ENCODE data around the gene SLC15A5.

GRCh38 chr12:16165506-16165905 lies 112.0 kb downstream of the SLC15A5 start:
- TF ChIP-seq, protein P1, sequence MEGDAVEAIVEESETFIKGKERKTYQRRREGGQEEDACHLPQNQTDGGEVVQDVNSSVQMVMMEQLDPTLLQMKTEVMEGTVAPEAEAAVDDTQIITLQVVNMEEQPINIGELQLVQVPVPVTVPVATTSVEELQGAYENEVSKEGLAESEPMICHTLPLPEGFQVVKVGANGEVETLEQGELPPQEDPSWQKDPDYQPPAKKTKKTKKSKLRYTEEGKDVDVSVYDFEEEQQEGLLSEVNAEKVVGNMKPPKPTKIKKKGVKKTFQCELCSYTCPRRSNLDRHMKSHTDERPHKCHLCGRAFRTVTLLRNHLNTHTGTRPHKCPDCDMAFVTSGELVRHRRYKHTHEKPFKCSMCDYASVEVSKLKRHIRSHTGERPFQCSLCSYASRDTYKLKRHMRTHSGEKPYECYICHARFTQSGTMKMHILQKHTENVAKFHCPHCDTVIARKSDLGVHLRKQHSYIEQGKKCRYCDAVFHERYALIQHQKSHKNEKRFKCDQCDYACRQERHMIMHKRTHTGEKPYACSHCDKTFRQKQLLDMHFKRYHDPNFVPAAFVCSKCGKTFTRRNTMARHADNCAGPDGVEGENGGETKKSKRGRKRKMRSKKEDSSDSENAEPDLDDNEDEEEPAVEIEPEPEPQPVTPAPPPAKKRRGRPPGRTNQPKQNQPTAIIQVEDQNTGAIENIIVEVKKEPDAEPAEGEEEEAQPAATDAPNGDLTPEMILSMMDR (IDR thresholded peaks at IDR 0.05) = peak; percentile 45
- TF ChIP-seq, protein P2, sequence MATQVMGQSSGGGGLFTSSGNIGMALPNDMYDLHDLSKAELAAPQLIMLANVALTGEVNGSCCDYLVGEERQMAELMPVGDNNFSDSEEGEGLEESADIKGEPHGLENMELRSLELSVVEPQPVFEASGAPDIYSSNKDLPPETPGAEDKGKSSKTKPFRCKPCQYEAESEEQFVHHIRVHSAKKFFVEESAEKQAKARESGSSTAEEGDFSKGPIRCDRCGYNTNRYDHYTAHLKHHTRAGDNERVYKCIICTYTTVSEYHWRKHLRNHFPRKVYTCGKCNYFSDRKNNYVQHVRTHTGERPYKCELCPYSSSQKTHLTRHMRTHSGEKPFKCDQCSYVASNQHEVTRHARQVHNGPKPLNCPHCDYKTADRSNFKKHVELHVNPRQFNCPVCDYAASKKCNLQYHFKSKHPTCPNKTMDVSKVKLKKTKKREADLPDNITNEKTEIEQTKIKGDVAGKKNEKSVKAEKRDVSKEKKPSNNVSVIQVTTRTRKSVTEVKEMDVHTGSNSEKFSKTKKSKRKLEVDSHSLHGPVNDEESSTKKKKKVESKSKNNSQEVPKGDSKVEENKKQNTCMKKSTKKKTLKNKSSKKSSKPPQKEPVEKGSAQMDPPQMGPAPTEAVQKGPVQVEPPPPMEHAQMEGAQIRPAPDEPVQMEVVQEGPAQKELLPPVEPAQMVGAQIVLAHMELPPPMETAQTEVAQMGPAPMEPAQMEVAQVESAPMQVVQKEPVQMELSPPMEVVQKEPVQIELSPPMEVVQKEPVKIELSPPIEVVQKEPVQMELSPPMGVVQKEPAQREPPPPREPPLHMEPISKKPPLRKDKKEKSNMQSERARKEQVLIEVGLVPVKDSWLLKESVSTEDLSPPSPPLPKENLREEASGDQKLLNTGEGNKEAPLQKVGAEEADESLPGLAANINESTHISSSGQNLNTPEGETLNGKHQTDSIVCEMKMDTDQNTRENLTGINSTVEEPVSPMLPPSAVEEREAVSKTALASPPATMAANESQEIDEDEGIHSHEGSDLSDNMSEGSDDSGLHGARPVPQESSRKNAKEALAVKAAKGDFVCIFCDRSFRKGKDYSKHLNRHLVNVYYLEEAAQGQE (IDR thresholded peaks at IDR 0.05; ENCODE audit: insufficient read depth in 1 of 2, low read depth in 2 of 2, low read length in 1 of 2) = no peak
